Nephron (organoid): ENCODE measurements around the gene ROBO1.

Source experiments
- H3K27ac Mint-ChIP-seq, 3 experiments: 2 replicates each; pipeline ENCODE4 v1.8.0; 2020; ENCODE audit warnings: mixed read lengths in 3 of 3, mild to moderate bottlenecking in 2 of 3, moderate library complexity in 1 of 3
- H3K27me3 Mint-ChIP-seq: 2 replicates; pipeline ENCODE4 v1.8.0; 2021; ENCODE audit warnings: low read depth, mild to moderate bottlenecking, moderate library complexity, mixed read lengths
- H3K36me3 Mint-ChIP-seq: 2 replicates; pipeline ENCODE4 v1.8.0; 2020; ENCODE audit warnings: low read depth, mixed read lengths
- H3K4me1 Mint-ChIP-seq: 2 replicates; pipeline ENCODE4 v1.8.0; 2020; ENCODE audit warnings: mixed read lengths
- H3K4me3 Mint-ChIP-seq, 3 experiments: 2 replicates each; pipeline ENCODE4 v1.8.0; 2020; ENCODE audit warnings: mild to moderate bottlenecking in 3 of 3, mixed read lengths in 3 of 3, moderate library complexity in 2 of 3
- H3K9me3 Mint-ChIP-seq: 2 replicates; pipeline ENCODE4 v1.8.0; 2020; ENCODE audit warnings: mixed read lengths
- TF ChIP-seq, protein P1 (sequence below), 3 experiments: fragments of 200-600 bp; sonication (generic); IDR thresholded peaks; one replicate each; pipeline ENCODE4 v1.5.0; 2021; ENCODE audit warnings: antibody characterized with exemption in 3 of 3; ENCODE audit not compliant: unreplicated experiment in 3 of 3

ROBO1 gene

DNA sequence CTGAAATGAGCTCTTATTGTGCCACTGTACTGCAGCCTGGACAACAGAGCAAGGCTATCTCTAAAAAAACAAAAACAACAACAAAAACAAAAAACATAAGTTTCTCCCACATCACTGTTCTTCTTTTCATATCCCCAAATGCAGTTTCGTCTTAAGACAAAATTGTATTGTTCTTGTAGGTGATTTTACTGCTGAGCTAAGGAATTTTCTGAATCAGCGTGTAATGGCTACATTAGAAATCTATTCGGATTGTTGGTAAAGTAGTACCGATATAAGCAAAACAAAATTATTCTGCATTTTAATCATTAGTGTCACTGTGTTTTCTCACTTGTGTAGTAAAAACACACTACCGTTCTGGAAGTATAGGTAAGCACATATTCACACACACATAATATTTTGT, 512.5 kb downstream of the ROBO1 start:
- Mint-ChIP-seq H3K4me1 (no peaks in the 10 kb centered on the region), H3K27ac (no peak overlapping the region), H3K36me3 (no peaks in the 10 kb centered on the region), H3K9me3 (no peaks in the 10 kb centered on the region), H3K27me3 (no peaks in the 10 kb centered on the region), H3K4me3 (no peak overlapping the region)
- TF ChIP-seq, protein P1, sequence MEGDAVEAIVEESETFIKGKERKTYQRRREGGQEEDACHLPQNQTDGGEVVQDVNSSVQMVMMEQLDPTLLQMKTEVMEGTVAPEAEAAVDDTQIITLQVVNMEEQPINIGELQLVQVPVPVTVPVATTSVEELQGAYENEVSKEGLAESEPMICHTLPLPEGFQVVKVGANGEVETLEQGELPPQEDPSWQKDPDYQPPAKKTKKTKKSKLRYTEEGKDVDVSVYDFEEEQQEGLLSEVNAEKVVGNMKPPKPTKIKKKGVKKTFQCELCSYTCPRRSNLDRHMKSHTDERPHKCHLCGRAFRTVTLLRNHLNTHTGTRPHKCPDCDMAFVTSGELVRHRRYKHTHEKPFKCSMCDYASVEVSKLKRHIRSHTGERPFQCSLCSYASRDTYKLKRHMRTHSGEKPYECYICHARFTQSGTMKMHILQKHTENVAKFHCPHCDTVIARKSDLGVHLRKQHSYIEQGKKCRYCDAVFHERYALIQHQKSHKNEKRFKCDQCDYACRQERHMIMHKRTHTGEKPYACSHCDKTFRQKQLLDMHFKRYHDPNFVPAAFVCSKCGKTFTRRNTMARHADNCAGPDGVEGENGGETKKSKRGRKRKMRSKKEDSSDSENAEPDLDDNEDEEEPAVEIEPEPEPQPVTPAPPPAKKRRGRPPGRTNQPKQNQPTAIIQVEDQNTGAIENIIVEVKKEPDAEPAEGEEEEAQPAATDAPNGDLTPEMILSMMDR (IDR thresholded peaks at IDR 0.05; ENCODE audit: unreplicated experiment in 3 of 3), result no peak

DNA sequence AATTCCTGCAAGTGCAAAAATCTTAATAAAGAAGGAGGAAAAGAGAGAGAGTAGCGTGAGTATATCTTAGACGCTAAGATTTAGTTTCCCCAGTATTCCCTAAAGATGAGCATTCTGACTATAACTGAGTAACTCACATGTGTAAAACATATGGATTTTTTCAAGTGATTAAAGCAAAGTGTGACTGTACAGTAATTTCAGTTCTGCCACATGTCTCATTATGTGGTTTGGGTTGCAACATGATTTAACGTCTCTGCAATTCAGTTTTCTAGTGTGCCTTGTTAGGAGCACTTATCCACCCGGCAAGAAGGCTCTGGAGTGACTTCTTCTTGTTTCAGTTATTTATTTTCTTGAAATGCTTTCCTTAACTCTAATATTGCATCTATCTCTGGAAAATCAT, 514.1 kb downstream of the ROBO1 start:
- H3K27ac Mint-ChIP-seq, result no peak overlapping the region
- TF ChIP-seq, protein P1 (IDR thresholded peaks at IDR 0.05; ENCODE audit: unreplicated experiment in 3 of 3), result no peak
- H3K4me3 Mint-ChIP-seq, result no peak overlapping the region
- no peaks in the 10 kb centered on the region for H3K9me3 Mint-ChIP-seq
- no peaks in the 10 kb centered on the region for H3K27me3 Mint-ChIP-seq
- peaks cover 11% of the 10 kb centered on the region for H3K4me1 Mint-ChIP-seq
- H3K36me3 Mint-ChIP-seq, result no peaks in the 10 kb centered on the region

DNA sequence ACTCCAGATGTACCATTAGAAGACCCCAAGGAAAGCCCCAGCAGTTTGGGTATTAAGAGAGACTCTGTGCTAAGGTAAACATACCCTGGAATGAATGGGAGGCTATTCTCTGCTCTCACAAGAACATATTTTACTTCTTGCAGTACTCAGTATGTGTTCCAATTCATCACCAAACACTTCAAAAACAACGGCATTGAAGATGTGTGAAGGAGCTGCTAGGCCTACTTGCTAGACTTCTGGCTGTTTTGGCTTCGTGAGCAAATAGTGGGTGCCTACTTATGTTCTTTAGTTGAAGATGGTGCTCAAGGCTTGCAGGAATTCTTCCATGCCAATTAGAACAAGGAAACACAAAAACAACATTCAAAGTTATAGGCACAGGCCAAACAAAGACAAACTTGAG, 514.5 kb downstream of the ROBO1 start:
- peaks cover 15% of the 10 kb centered on the region for H3K4me1 Mint-ChIP-seq
- H3K4me3 Mint-ChIP-seq, result no peak overlapping the region
- no peaks in the 10 kb centered on the region for H3K36me3 Mint-ChIP-seq
- TF ChIP-seq, protein P1 (IDR thresholded peaks at IDR 0.05; ENCODE audit: unreplicated experiment in 3 of 3), result no peak
- H3K27me3 Mint-ChIP-seq, result no peaks in the 10 kb centered on the region
- H3K27ac Mint-ChIP-seq, result no peak overlapping the region
- no peaks in the 10 kb centered on the region for H3K9me3 Mint-ChIP-seq

DNA sequence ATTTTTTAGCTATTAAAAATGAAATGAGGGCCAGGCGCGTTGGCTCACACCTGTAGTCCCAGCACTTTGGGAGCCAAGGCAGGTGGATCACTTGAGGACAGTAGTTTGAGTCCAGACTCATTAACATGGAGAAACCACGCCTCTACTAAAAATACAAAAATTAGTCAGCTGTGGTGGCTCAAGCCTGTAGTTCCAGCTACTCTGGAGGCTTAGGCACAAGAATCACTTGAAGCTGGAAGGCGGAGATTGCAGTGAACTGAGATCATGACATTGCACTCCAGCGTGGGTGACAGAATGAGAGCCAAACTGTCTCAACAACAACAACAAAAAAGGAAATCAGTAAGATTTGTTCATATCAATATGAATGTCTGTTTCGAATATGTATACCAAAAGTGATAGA, 517.1 kb downstream of the ROBO1 start:
- peaks cover 31% of the 10 kb centered on the region for H3K4me1 Mint-ChIP-seq
- H3K36me3 Mint-ChIP-seq, result no peaks in the 10 kb centered on the region

DNA sequence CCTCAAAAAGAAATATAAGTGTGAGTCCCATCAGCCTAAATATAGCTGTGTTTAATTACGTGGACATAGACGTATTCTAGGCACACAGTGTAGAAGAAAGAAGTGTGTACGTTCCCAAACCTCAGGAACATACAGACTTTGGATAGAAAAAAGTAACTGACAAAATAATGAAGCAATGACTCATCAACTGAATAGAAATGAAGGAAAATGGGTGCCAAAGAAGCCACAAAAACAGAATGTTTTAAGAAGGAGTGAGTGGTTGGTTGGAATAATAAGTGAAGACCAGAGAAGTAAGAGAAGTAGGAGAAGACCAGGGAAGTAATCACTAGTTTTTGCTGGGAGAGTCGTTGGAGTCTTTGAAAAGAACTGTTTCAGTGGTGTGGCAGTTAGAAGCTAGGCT, 518.1 kb downstream of the ROBO1 start:
- H3K4me1 Mint-ChIP-seq, result peaks cover 36% of the 10 kb centered on the region
- H3K9me3 Mint-ChIP-seq, result no peaks in the 10 kb centered on the region
- H3K27me3 Mint-ChIP-seq, result no peaks in the 10 kb centered on the region
- H3K36me3 Mint-ChIP-seq, result no peaks in the 10 kb centered on the region
- peak overlapping the region in 1 of 3 experiments; percentile 29 for H3K27ac Mint-ChIP-seq
- TF ChIP-seq, protein P1 (IDR thresholded peaks at IDR 0.05; ENCODE audit: unreplicated experiment in 3 of 3), result no peak
- no peak overlapping the region for H3K4me3 Mint-ChIP-seq

More for the DNA sequence above, 517.1 kb downstream of the ROBO1 start:
- Mint-ChIP-seq H3K27me3 (no peaks in the 10 kb centered on the region), H3K9me3 (no peaks in the 10 kb centered on the region), H3K27ac (no peak overlapping the region), H3K4me3 (no peak overlapping the region)
- TF ChIP-seq, protein P1 (IDR thresholded peaks at IDR 0.05; ENCODE audit: unreplicated experiment in 3 of 3), result no peak

DNA sequence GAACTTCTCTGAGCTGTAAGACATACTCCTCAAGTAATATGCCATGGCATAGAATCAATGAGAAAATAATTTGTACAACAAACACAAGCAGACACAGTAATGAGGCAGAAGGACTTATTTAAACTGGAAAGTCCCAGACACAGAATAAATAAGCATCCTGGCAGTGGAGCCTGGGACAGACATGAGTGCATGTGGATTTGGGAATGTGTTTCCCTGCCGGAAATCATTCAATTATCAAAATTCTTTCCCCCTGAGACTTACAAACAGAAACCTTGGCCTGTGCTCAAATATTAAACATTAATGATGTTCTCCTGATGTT, 520.1 kb downstream of the ROBO1 start:
- peaks cover 6% of the 10 kb centered on the region for H3K9me3 Mint-ChIP-seq
- no peaks in the 10 kb centered on the region for H3K27me3 Mint-ChIP-seq
- H3K4me1 Mint-ChIP-seq, result peaks cover 36% of the 10 kb centered on the region
- TF ChIP-seq, protein P1 (IDR thresholded peaks at IDR 0.05; ENCODE audit: unreplicated experiment in 3 of 3), result no peak
- peak overlapping the region; percentile 93 to 97 (median 95) for H3K27ac Mint-ChIP-seq
- H3K36me3 Mint-ChIP-seq, result peaks cover 3% of the 10 kb centered on the region
- H3K4me3 Mint-ChIP-seq, result peak overlapping the region; percentile 13 to 66 (median 16)
